ENCODE measurements around the gene TMEM45A.
A peak's percentile ranks its signal among the peaks of the same experiment; 100 is the strongest.

DNA sequence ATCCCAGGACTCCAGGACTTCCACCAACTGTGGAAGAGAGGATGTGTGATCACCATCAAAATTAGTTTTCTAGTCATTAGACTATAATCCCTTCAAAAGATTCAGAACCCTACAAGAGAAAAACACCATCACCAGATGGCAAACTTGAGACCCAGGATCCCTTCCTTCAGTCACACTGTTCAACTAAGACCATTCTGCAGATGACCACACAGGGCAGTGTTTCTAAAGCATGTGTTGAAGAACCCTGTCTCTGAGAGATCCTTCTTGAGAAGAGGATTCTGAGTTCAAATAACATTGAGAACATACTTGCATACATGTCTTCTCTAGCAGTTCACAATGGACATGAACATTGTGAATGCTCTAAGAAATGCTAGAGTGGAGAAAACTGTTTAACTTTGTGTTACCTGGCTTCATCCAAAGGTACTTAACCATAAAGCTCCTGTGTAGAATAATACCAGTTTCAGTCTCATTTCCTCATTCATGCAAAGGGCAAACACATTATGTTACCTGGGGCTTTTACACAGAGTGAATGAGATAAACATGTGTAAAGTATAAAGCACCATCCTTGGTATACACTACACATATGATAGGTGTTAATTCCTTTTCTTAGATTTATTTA, 114.6 kb downstream of the TMEM45A start:
- TF ChIP-seq CTCF (IDR thresholded peaks at IDR 0.05; ENCODE audit: low read depth, low read length) = peak; percentile 15; the same call in 1 of the 2 replicates
- no peak for TF ChIP-seq EZH2phosphoT487 (IDR thresholded peaks at IDR 0.05; ENCODE audit: low read depth)

Measured in OCI-LY3 (cell line).